H1 (cell line): ENCODE results near the gene TARBP2. TPM values are rescaled to one million over a fixed set of nuclear protein-coding genes. Genes with fewer than 3 reads are reported as not detected.
A peak's percentile ranks its signal among the peaks of the same experiment; 100 is the strongest.

Experiments used
- CTCF ChIA-PET: fragments of 300-600 bp; sonication (Branson Sonifier 250); formaldehyde crosslinking; loops from one replicate; lab custom pipeline; 2021; ENCODE audit not compliant: partially characterized antibody; lab: Charles Lee
- POLR2A ChIA-PET: fragments of 300-600 bp; sonication (Branson Sonifier 250); formaldehyde crosslinking; loops from one replicate; lab custom pipeline; 2021; ENCODE audit warnings: inconsistent platforms; ENCODE audit not compliant: partially characterized antibody; lab: Charles Lee
- DNase-seq, 2 experiments: peaks; one replicate each; pipeline versions ENCODE4 v3.0.0 to v3.0.0-alpha.2; 2010 to 2022; ENCODE audit warnings: low spot score in 2 of 2, low read depth in 1 of 2, mixed read lengths in 1 of 2
- FAIRE-seq: peaks from 2 replicates; lab custom pipeline; 2011; peaks lifted over from hg19 to GRCh38; lab: Jason Lieb, UNC
- H2AFZ ChIP-seq: 2 replicates; pipeline ENCODE4 v1.8.1; 2012; ENCODE audit warnings: low read length, inconsistent platforms
- H2AK5ac ChIP-seq: 2 replicates; pipeline ENCODE4 v1.6.1; 2013; ENCODE audit warnings: low read depth, low read length
- H2BK120ac ChIP-seq: replicated peaks from 2 replicates; pipeline ENCODE3; 2013; ENCODE audit warnings: low read depth, low read length, inconsistent platforms
- H2BK12ac ChIP-seq: 2 replicates; pipeline ENCODE4 v1.6.1; 2013; ENCODE audit warnings: low read depth, low read length
- H2BK15ac ChIP-seq: 2 replicates; pipeline ENCODE4 v1.6.1; 2013; ENCODE audit warnings: low read length
- H2BK20ac ChIP-seq: 2 replicates; pipeline ENCODE4 v1.6.1; 2013; ENCODE audit warnings: low read length
- H2BK5ac ChIP-seq: 2 replicates; pipeline ENCODE4 v1.6.1; 2013; ENCODE audit warnings: low read depth, low read length
- H3K14ac ChIP-seq: 2 replicates; pipeline ENCODE4 v1.6.1; 2013; ENCODE audit warnings: inconsistent platforms; ENCODE audit not compliant: insufficient read length
- H3K18ac ChIP-seq: 2 replicates; pipeline ENCODE4 v1.6.1; 2013; ENCODE audit warnings: low read length; ENCODE audit errors: extremely low read depth
- H3K23ac ChIP-seq: 2 replicates; pipeline ENCODE4 v1.6.1; 2013; ENCODE audit warnings: inconsistent platforms; ENCODE audit not compliant: insufficient read length
- H3K23me2 ChIP-seq: 2 replicates; pipeline ENCODE4 v1.6.1; 2013; ENCODE audit warnings: low read depth, low read length
- H3K27ac ChIP-seq: 2 replicates; pipeline ENCODE4 v1.6.1; 2011; ENCODE audit warnings: low read depth, low read length, inconsistent platforms
- H3K27me3 ChIP-seq, 4 experiments: replicated peaks in 1 of 4; 1 replicate in 1 of 4; 2 replicates in 3 of 4; pipeline versions ENCODE4 v1.6.1 to v1.8.1; 2011 to 2013; ENCODE audit warnings: low read length in 3 of 4, mild to moderate bottlenecking in 3 of 4, inconsistent platforms in 2 of 4, mixed read lengths in 2 of 4, moderate library complexity in 1 of 4; ENCODE audit not compliant: control insufficient read depth in 3 of 4, insufficient read depth in 3 of 4; ENCODE audit errors: extremely low read depth in 1 of 4
- H3K36me3 ChIP-seq, 4 experiments: 2 replicates each; pipeline versions ENCODE4 v1.6.1 to v1.8.1; 2011 to 2013; ENCODE audit warnings: mild to moderate bottlenecking in 4 of 4, low read length in 3 of 4, moderate library complexity in 2 of 4, control low read depth in 1 of 4, inconsistent platforms in 1 of 4; ENCODE audit not compliant: insufficient read depth in 4 of 4, control insufficient read depth in 2 of 4
- H3K4ac ChIP-seq: replicated peaks from 2 replicates; pipeline ENCODE3; 2013; ENCODE audit warnings: low read length, low read depth, mixed read lengths, inconsistent platforms; ENCODE audit not compliant: insufficient read length
- H3K4me1 ChIP-seq, 4 experiments: replicated peaks in 1 of 4; 1 replicate in 1 of 4; 2 replicates in 3 of 4; pipeline versions ENCODE4 v1.6.1 to v1.8.1; 2011 to 2013; ENCODE audit warnings: low read length in 3 of 4, inconsistent platforms in 2 of 4, mixed read lengths in 1 of 4; ENCODE audit not compliant: insufficient read depth in 4 of 4, control insufficient read depth in 3 of 4
- H3K4me2 ChIP-seq, 2 experiments: 2 replicates each; pipeline versions ENCODE4 v1.6.1 to v1.8.1; 2011 to 2013; ENCODE audit warnings: low read depth in 2 of 2, low read length in 2 of 2, control low read depth in 1 of 2, inconsistent platforms in 1 of 2, mild to moderate bottlenecking in 1 of 2; ENCODE audit not compliant: insufficient read depth in 1 of 2
- H3K4me3 ChIP-seq, 4 experiments: fragments of 200-600, 300-600 bp in 1 of 4; sonication (generic), shearing (Covaris generic), sonication (Bioruptor Twin) in 1 of 4; 2 replicates each; pipeline versions ENCODE4 v1.5.1 to v1.8.1; 2011 to 2016; ENCODE audit warnings: low read length in 4 of 4, low read depth in 3 of 4, control low read depth in 2 of 4, inconsistent platforms in 2 of 4, mild to moderate bottlenecking in 2 of 4, mixed read lengths in 1 of 4, moderate library complexity in 1 of 4; ENCODE audit not compliant: insufficient read depth in 2 of 4; ENCODE audit errors: extremely low read depth in 1 of 4
- H3K56ac ChIP-seq: replicated peaks from 2 replicates; pipeline ENCODE3; 2013; ENCODE audit warnings: low read depth, mild to moderate bottlenecking, mixed read lengths, low read length, inconsistent platforms; ENCODE audit not compliant: insufficient read length
- H3K79me1 ChIP-seq: 2 replicates; pipeline ENCODE4 v1.6.1; 2013; ENCODE audit warnings: low read depth, low read length, control low read depth
- H3K79me2 ChIP-seq, 2 experiments: 2 replicates each; pipeline versions ENCODE4 v1.6.1 to v1.8.1; 2012 to 2013; ENCODE audit warnings: low read length in 2 of 2, mild to moderate bottlenecking in 2 of 2, inconsistent platforms in 1 of 2; ENCODE audit not compliant: insufficient read depth in 2 of 2, control insufficient read depth in 1 of 2
- H3K9ac ChIP-seq, 4 experiments: replicated peaks in 1 of 4; 1 replicate in 1 of 4; 2 replicates in 3 of 4; pipeline versions ENCODE4 v1.6.1 to v1.8.1; 2011 to 2013; ENCODE audit warnings: low read depth in 3 of 4, low read length in 3 of 4, control low read depth in 2 of 4, mild to moderate bottlenecking in 2 of 4, moderate library complexity in 2 of 4, inconsistent platforms in 1 of 4; ENCODE audit errors: extremely low read depth in 1 of 4
- H3K9me3 ChIP-seq, 2 experiments: 2 replicates each; pipeline versions ENCODE4 v1.6.1 to v1.8.1; 2012 to 2013; ENCODE audit warnings: mild to moderate bottlenecking in 2 of 2, moderate library complexity in 2 of 2, control low read depth in 1 of 2, inconsistent platforms in 1 of 2, low read depth in 1 of 2, low read length in 1 of 2, mixed read lengths in 1 of 2; ENCODE audit not compliant: insufficient read depth in 2 of 2
- H4K20me1 ChIP-seq, 2 experiments: replicated peaks in 1 of 2; 2 replicates each; pipeline versions ENCODE3 to v1.8.1; 2011 to 2013; ENCODE audit warnings: inconsistent platforms in 2 of 2, low read length in 2 of 2, mild to moderate bottlenecking in 1 of 2; ENCODE audit not compliant: insufficient read depth in 2 of 2, control insufficient read depth in 1 of 2
- H4K5ac ChIP-seq: 2 replicates; pipeline ENCODE4 v1.6.1; 2013; ENCODE audit warnings: low read length, low read depth, mixed read lengths, inconsistent platforms; ENCODE audit not compliant: insufficient read length
- H4K8ac ChIP-seq: 2 replicates; pipeline ENCODE4 v1.8.0; 2013; ENCODE audit warnings: mild to moderate bottlenecking, moderate library complexity, low read length, inconsistent platforms; ENCODE audit not compliant: insufficient read depth; ENCODE audit errors: extremely low read depth
- H4K91ac ChIP-seq: replicated peaks from 2 replicates; pipeline ENCODE3; 2013; ENCODE audit warnings: low read length, mixed read lengths, inconsistent platforms; ENCODE audit not compliant: insufficient read length
- CBX8 ChIP-seq: fragments of 300-800, 300-1000 bp; sonication (generic); IDR thresholded peaks from 2 replicates; pipeline ENCODE4 v1.7.1; 2016; ENCODE audit warnings: low read depth, low read length, borderline replicate concordance
- SP1 ChIP-seq: IDR thresholded peaks from 2 replicates; pipeline ENCODE4 v1.6.1; 2011; ENCODE audit warnings: low read depth, low read length
- SUZ12 ChIP-seq: fragments of 200-600 bp; sonication (generic); IDR thresholded peaks from 2 replicates; pipeline ENCODE4 v1.6.1; 2012; ENCODE audit warnings: mild to moderate bottlenecking, inconsistent platforms, low read length, moderate library complexity, mixed read lengths
- WGBS, 2 experiments: shearing (Covaris generic) in 1 of 2; methylation state at CpG; one replicate each; pipeline versions ENCODE4 v1.1.6 to v1.1.7; 2013 to 2015; ENCODE audit warnings: low lambda C conversion rate in 2 of 2, mixed read lengths in 2 of 2, inconsistent platforms in 1 of 2, low coverage in 1 of 2, missing lambda C conversion rate in 1 of 2; ENCODE audit not compliant: insufficient replicate concordance in 2 of 2, insufficient coverage in 1 of 2, insufficient read length in 1 of 2; ENCODE audit errors: extremely low coverage in 1 of 2, missing lambda C conversion rate in 1 of 2; 5-methylcytosine and 5-hydroxymethylcytosine counted together
- long read RNA-seq, 2 experiments: library from RNA in 1 of 2; library from capped mRNA in 1 of 2; stranded (forward); transcript quantifications; one replicate each; pipeline ENCODE4 v2.0.0, GENCODE V29; 2021; ENCODE audit warnings: inconsistent platforms in 1 of 2
- polyA minus RNA-seq, 3 experiments: library from RNA; depleted of rRNA, polyadenylated mRNA; stranded (reverse); fragments of >200 nt; gene quantifications; 1 replicate in 2 of 3; 2 replicates in 1 of 3; pipeline ENCODE4 v1.2.3, GENCODE V29; 2011
- polyA plus RNA-seq, 7 experiments: library from polyadenylated mRNA; depleted of rRNA in 3 of 7; stranded (reverse) in 5 of 7; unstranded in 2 of 7; fragments of >200 nt in 5 of 7; fragments of 200-250 nt in 2 of 7; gene quantifications; 1 replicate in 5 of 7; 2 replicates in 1 of 7; 4 replicates in 1 of 7; pipeline versions ENCODE4 v1.2.1 to v1.2.3, GENCODE V29; 2011 to 2013; ENCODE audit warnings: missing spikeins in 2 of 7, mixed read lengths in 2 of 7
- total RNA-seq: library from RNA; stranded (reverse); fragmentation: NEBNext Ultra II Directional; extraction: Animal tissue kit (Norgen Biotek cat#: 25700); gene quantifications from 2 replicates; pipeline ENCODE4 v1.2.1, GENCODE V29; 2021
- TF ChIP-seq, protein P1 (sequence below): IDR thresholded peaks from 2 replicates; pipeline ENCODE4 v1.6.1; 2011; ENCODE audit warnings: low read length, improper control_type of control experiment

The TARBP2 gene, protein sequence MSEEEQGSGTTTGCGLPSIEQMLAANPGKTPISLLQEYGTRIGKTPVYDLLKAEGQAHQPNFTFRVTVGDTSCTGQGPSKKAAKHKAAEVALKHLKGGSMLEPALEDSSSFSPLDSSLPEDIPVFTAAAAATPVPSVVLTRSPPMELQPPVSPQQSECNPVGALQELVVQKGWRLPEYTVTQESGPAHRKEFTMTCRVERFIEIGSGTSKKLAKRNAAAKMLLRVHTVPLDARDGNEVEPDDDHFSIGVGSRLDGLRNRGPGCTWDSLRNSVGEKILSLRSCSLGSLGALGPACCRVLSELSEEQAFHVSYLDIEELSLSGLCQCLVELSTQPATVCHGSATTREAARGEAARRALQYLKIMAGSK
- total RNA-seq (66.1 and 69.9 TPM in 2 replicates), polyA plus RNA-seq (2011; rRNA removed) (122 and 135 TPM in 2 replicates), polyA minus RNA-seq (2011; rRNA and poly(A)+ RNA removed) (42.1 and 48.2 TPM in 2 replicates)
- 116 TPM for polyA plus RNA-seq (2011; cell fraction: cytosol; rRNA removed)
- polyA plus RNA-seq (2011; cell fraction: nucleus; rRNA removed), result 195 TPM
- 62.0 to 84.4 TPM (median 79.7 TPM) in 4 replicates for polyA plus RNA-seq (2012, experiment 1 of 2)
- 104 TPM for polyA plus RNA-seq (2012, experiment 2 of 2)
- 41.8 TPM for polyA plus RNA-seq (2013, experiment 1 of 2)
- 36.4 TPM for polyA plus RNA-seq (2013, experiment 2 of 2)
- 38.6 TPM for polyA minus RNA-seq (2011; cell fraction: cytosol; rRNA and poly(A)+ RNA removed)
- polyA minus RNA-seq (2011; cell fraction: nucleus; rRNA and poly(A)+ RNA removed), result 65.6 TPM
- long read RNA-seq, experiment 1, transcript TARBP2-201 (9 exons, 1,867 nt), result major isoform, 15 of 62 reads
- long read RNA-seq, experiment 1, partial matches to known transcripts, result 22 of 62 reads
- long read RNA-seq, experiment 1, other reads (novel, unspliced or antisense), result 17 of 62 reads
- long read RNA-seq, experiment 2, transcript TARBP2-201 (9 exons, 1,867 nt), result major isoform, 33 of 69 reads
- long read RNA-seq, experiment 2, partial matches to known transcripts, result 5 of 69 reads
- long read RNA-seq, experiment 2, other reads (novel, unspliced or antisense), result 26 of 69 reads

DNA sequence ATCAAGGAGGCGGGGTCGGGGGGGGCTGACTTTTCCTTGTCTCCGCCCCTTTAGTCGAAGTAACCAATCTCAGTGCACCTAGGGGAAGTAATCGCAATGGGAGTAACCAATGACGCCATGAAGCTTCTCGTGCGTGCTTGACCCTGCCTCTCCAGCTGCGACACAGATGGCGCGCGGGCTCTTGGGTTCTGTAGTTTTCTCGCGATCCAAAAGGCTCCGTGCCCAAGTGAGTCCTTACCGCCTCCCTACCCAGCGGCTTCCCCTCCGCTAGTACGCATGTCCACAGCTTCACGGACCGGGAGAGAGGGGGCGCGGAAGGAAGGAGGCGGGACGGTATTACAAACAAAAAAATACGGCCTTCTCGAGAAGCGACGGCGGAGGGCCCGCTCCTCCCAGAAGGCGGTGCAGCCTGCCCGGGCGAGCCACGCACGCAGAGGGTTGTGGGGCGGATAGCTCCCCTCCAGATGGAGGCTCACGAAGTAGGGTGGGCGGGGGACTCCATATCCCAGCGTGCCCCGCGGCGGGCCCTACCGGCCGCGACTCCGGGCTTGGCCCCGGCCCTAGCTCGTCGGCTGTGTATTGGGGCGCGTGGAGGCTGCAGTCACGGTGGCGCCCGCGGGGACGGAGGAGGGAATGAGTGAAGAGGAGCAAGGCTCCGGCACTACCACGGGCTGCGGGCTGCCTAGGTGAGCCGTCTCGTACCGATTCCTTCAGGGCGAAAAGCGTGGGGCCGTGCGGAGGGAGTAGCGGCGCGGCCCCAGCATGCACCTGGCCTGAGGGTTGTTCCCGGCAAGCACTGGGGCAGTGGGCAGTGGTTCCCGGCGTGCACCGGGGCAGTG lies at the start of gene TARBP2:
TSS of gene TARBP2 (plus strand) at position 508 of the 839 bp plus-strand sequence. CDS start at position 634, 126 bp downstream.
- Histone ChIP-seq H3K18ac (peak within 1 kb of the TSS; percentile 99), H2BK5ac (peak within 1 kb of the TSS; percentile 99), H3K9ac (peak within 1 kb of the TSS; percentile 84 to 91 (median 88)), H3K4me3 (peak within 1 kb of the TSS; percentile 55 to 91 (median 77)), H3K4ac (peak within 1 kb of the TSS; percentile 86), H3K27me3 (no peaks in the 10 kb centered on the region), H3K23me2 (peaks cover 22% of the 10 kb centered on the region), H2AFZ (peak within 1 kb of the TSS; percentile 71; the same call in 1 of the 2 replicates), H3K14ac (peak within 1 kb of the TSS; percentile 20), H3K4me1 (peaks cover 9 to 41% (median 20%) of the 10 kb centered on the region in 4 experiments), H3K79me2 (peaks cover 0 to 30% of the 10 kb centered on the region in 2 experiments; a peak in 2 of 4 replicates), H2BK20ac (peak within 1 kb of the TSS; percentile 95; the same call in 1 of the 2 replicates), H2AK5ac (0 out of 2 replicates have a peak within 1 kb of the TSS, but pooled peaks have one; percentile 30), H3K79me1 (peaks cover 13% of the 10 kb centered on the region), H4K5ac (peak within 1 kb of the TSS; percentile 99), H3K4me2 (peak within 1 kb of the TSS; percentile 79 to 98), H3K56ac (peak within 1 kb of the TSS; percentile 89), H3K9me3 (no peaks in the 10 kb centered on the region), H2BK15ac (peak within 1 kb of the TSS; percentile 46; the same call in 1 of the 2 replicates), H4K8ac (peak within 1 kb of the TSS; percentile 99), H4K20me1 (peaks cover 0 to 4% of the 10 kb centered on the region in 2 experiments), H3K36me3 (peaks cover 3 to 14% (median 8%) of the 10 kb centered on the region in 4 experiments; a peak in 7 of 8 replicates), H2BK12ac (peak within 1 kb of the TSS; percentile 86), H3K27ac (peak within 1 kb of the TSS; percentile 91), H4K91ac (peak within 1 kb of the TSS; percentile 96), H2BK120ac (peak within 1 kb of the TSS; percentile 86), H3K23ac (no peak within 1 kb of the TSS)
- ChIA-PET POLR2A (interaction anchor here (0.5 to 67.0 kb wide), 36 partner anchors 11 to 308 kb away, joined by 3 to 3397 read pairs (median 4); partner anchors contain the start of genes AAAS, AMHR2, ATF7 and ATP5MC2), CTCF (interaction anchor here (0.6 to 5.5 kb wide), 9 partner anchors 8 to 242 kb away, joined by 3 to 41 read pairs (median 5); partner anchors contain the start of gene AAAS)
- WGBS, 2 experiments, result 1% methylated on average over 70 of the region's 74 CpGs; no CpG with 5 or more reads in 1 of the 2 experiments
- FAIRE-seq, result peak; percentile 87
- peak; percentile 95 to 97 for DNase-seq
- TF ChIP-seq SUZ12, result no peak
- TF ChIP-seq, protein P1, sequence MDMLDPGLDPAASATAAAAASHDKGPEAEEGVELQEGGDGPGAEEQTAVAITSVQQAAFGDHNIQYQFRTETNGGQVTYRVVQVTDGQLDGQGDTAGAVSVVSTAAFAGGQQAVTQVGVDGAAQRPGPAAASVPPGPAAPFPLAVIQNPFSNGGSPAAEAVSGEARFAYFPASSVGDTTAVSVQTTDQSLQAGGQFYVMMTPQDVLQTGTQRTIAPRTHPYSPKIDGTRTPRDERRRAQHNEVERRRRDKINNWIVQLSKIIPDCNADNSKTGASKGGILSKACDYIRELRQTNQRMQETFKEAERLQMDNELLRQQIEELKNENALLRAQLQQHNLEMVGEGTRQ, result no peak
- peak; percentile 91 for TF ChIP-seq SP1
- no peak for TF ChIP-seq CBX8
